Measurements from ENCODE around the gene SMC6. TPM values are rescaled to one million over a fixed set of nuclear protein-coding genes. Genes with fewer than 3 reads are reported as not detected.

Gene SMC6
- total and polyA plus RNA-seq, 10 of the 15 experiments (the other 5 are each of a cell fraction or from before 2014, with no cell fraction given): 12.8 to 63.8 (median 38.8) TPM

DNA sequence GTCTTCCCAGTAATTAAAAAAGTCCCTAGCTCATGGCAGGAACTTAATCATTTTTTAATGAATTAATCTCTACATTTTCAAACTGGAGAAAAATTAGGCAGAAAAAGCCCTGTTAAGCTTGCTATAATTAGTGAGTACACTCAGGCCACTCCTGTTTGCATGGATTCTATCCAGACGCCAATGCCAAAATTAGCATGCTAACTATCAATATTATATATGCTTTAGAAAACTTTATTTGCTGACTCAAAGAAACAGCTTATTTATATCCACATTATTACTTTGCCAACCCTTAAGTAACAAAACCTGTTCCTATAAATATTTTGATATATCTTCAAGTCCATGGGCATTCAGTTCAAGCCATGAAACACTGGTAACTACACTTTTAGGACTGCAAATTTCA is 90.9 kb downstream of the SMC6 start:
- BruUV-seq (replicated peaks): no TSS peak
- Histone ChIP-seq H3K4me2 (ENCODE audit: control insufficient read depth, insufficient read depth) (no peak overlapping the region), H3K9ac (ENCODE audit: control insufficient read depth, insufficient read depth, low read length) (no peak overlapping the region), H3K36me3 (ENCODE audit: control insufficient read depth in 2 of 2, insufficient read depth in 2 of 2, low read length in 1 of 2) (peaks cover 4 to 19% of the 10 kb centered on the region in 2 experiments), H2AFZ (ENCODE audit: control insufficient read depth, low read depth, low read length) (no peak overlapping the region), H3K4me3 (no peak overlapping the region), H3K27ac (ENCODE audit: control insufficient read depth, insufficient read depth) (no peak overlapping the region), H4K20me1 (ENCODE audit: control insufficient read depth, insufficient read depth) (no peaks in the 10 kb centered on the region), H3K9me3 (replicated peaks; ENCODE audit: control insufficient read depth, insufficient read depth, low read length) (no peaks in the 10 kb centered on the region), H3K4me1 (ENCODE audit: control insufficient read depth, insufficient read depth, low read length) (peaks cover 13% of the 10 kb centered on the region), H3K27me3 (replicated peaks in 1 of 2; ENCODE audit: control insufficient read depth in 2 of 2, insufficient read depth in 2 of 2, low read length in 1 of 2) (no peaks in the 10 kb centered on the region), H3K79me2 (ENCODE audit: control insufficient read depth, insufficient read depth, low read length) (no peaks in the 10 kb centered on the region)
- FAIRE-seq (no peak), DNase-seq (ENCODE audit: low read depth, low spot score) (no peak), ATAC-seq (no peak)
- intact Hi-C loops (cut with micrococcal nuclease; ENCODE audit: unreplicated experiment): no loop called here
- ChIA-PET SMC1A (ENCODE audit: uncharacterized antibody, unreplicated experiment) (interaction anchor here (6.9 to 11.1 kb wide), 2 partner anchors 10 to 18 kb away, joined by 80 to 165 read pairs; no protein-coding TSS in a partner anchor), RAD21 (ENCODE audit: unreplicated experiment) (interaction anchor here (1.0 to 1.7 kb wide), 2 partner anchors 8 to 10 kb away, joined by 4 to 9 read pairs; no protein-coding TSS in a partner anchor), CTCF (interaction anchor here (0.8 to 24.9 kb wide), 5 partner anchors 4 to 193 kb away, joined by 3 to 604 read pairs (median 4); no protein-coding TSS in a partner anchor), POLR2A (interaction anchor here (0.6 kb wide), 1 partner anchor 159 kb away, joined by 3 read pairs; no protein-coding TSS in a partner anchor)
- no peak for TF ChIP-seq RB1 (IDR thresholded peaks at IDR 0.05; ENCODE audit: borderline replicate concordance)
- TF ChIP-seq, protein P1, sequence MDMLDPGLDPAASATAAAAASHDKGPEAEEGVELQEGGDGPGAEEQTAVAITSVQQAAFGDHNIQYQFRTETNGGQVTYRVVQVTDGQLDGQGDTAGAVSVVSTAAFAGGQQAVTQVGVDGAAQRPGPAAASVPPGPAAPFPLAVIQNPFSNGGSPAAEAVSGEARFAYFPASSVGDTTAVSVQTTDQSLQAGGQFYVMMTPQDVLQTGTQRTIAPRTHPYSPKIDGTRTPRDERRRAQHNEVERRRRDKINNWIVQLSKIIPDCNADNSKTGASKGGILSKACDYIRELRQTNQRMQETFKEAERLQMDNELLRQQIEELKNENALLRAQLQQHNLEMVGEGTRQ (IDR thresholded peaks at IDR 0.05; ENCODE audit: borderline replicate concordance, low read depth, low read length): no peak
- TF ChIP-seq SIX5 (IDR thresholded peaks at IDR 0.05; ENCODE audit: low read depth, low read length, severe bottlenecking): no peak
- no peak for TF ChIP-seq ZNF24 (IDR thresholded peaks at IDR 0.05)
- WGBS (ENCODE audit: insufficient coverage, insufficient replicate concordance, low lambda C conversion rate, missing lambda C conversion rate): 100% methylated on average over 1 of the region's 1 CpG
- in situ Hi-C loops (cut with MboI): no loop called here

DNA sequence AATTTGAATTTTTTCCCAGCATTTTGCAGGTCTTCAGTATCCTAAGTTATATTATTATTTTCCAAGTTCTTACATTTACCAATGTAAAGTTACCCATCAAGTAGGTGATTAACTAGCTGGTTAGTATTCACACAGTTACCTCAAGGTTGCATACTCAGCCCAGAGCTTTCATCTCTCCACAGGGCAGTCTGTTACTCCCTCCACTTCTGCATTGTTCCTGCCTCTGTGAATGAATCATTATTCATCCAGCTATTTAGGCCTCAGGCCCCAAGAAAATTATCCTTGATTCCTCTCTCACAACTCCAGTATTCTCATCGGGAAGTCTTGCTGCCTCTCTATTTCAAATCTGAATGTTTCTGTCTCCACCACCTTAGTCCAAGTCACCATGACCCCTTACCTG is 92.2 kb downstream of the SMC6 start:
- intact Hi-C loops (cut with micrococcal nuclease; ENCODE audit: unreplicated experiment) (no loop called here), in situ Hi-C loops (cut with MboI) (no loop called here)
- H3K27me3 ChIP-seq (replicated peaks in 1 of 2; ENCODE audit: control insufficient read depth in 2 of 2, insufficient read depth in 2 of 2, low read length in 1 of 2): no peaks in the 10 kb centered on the region
- no peaks in the 10 kb centered on the region for H3K9me3 ChIP-seq (replicated peaks; ENCODE audit: control insufficient read depth, insufficient read depth, low read length)
- H2AFZ ChIP-seq (ENCODE audit: control insufficient read depth, low read depth, low read length): no peak overlapping the region
- no peaks in the 10 kb centered on the region for H4K20me1 ChIP-seq (ENCODE audit: control insufficient read depth, insufficient read depth)
- CTCF ChIA-PET: interaction anchor here (0.6 to 24.9 kb wide), 5 partner anchors 5 to 352 kb away, joined by 3 to 604 read pairs (median 4); no protein-coding TSS in a partner anchor
- WGBS (ENCODE audit: insufficient coverage, insufficient replicate concordance, low lambda C conversion rate, missing lambda C conversion rate): 100% methylated on average over 1 of the region's 1 CpG
- DNase-seq (ENCODE audit: low read depth, low spot score) (no peak), FAIRE-seq (no peak), ATAC-seq (no peak)
- H3K4me2 ChIP-seq (ENCODE audit: control insufficient read depth, insufficient read depth): no peak overlapping the region
- no TSS peak for BruUV-seq (replicated peaks)
- no peak overlapping the region for H3K9ac ChIP-seq (ENCODE audit: control insufficient read depth, insufficient read depth, low read length)
- POLR2A ChIA-PET: interaction anchor here (0.6 kb wide), 1 partner anchor 562 kb away, joined by 5 read pairs; no protein-coding TSS in a partner anchor
- RAD21 ChIA-PET (ENCODE audit: unreplicated experiment): interaction anchor here (2.5 to 4.6 kb wide), 2 partner anchors 10 to 15 kb away, joined by 12 to 25 read pairs; no protein-coding TSS in a partner anchor
- no peak for TF ChIP-seq SIX5 (IDR thresholded peaks at IDR 0.05; ENCODE audit: low read depth, low read length, severe bottlenecking)
- no peak for TF ChIP-seq BRCA1 (IDR thresholded peaks at IDR 0.05; ENCODE audit: low read depth, low read length)
- no peak for TF ChIP-seq POLR2AphosphoS5 (IDR thresholded peaks at IDR 0.05; ENCODE audit: low read length)
- TF ChIP-seq, protein P2, sequence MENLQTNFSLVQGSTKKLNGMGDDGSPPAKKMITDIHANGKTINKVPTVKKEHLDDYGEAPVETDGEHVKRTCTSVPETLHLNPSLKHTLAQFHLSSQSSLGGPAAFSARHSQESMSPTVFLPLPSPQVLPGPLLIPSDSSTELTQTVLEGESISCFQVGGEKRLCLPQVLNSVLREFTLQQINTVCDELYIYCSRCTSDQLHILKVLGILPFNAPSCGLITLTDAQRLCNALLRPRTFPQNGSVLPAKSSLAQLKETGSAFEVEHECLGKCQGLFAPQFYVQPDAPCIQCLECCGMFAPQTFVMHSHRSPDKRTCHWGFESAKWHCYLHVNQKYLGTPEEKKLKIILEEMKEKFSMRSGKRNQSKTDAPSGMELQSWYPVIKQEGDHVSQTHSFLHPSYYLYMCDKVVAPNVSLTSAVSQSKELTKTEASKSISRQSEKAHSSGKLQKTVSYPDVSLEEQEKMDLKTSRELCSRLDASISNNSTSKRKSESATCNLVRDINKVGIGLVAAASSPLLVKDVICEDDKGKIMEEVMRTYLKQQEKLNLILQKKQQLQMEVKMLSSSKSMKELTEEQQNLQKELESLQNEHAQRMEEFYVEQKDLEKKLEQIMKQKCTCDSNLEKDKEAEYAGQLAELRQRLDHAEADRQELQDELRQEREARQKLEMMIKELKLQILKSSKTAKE (IDR thresholded peaks at IDR 0.05; ENCODE audit: low read depth, poor library complexity, severe bottlenecking): no peak
- SMC1A ChIA-PET (ENCODE audit: uncharacterized antibody, unreplicated experiment): interaction anchor here (0.7 to 6.9 kb wide), 3 partner anchors 11 to 150 kb away, joined by 3 to 80 read pairs (median 36); no protein-coding TSS in a partner anchor
- H3K27ac ChIP-seq (ENCODE audit: control insufficient read depth, insufficient read depth): no peak overlapping the region
- H3K4me1 ChIP-seq (ENCODE audit: control insufficient read depth, insufficient read depth, low read length): peaks cover 15% of the 10 kb centered on the region
- H3K79me2 ChIP-seq (ENCODE audit: control insufficient read depth, insufficient read depth, low read length): no peaks in the 10 kb centered on the region
- H3K4me3 ChIP-seq: no peak overlapping the region
- H3K36me3 ChIP-seq (ENCODE audit: control insufficient read depth in 2 of 2, insufficient read depth in 2 of 2, low read length in 1 of 2): peaks cover 4 to 18% of the 10 kb centered on the region in 2 experiments
